ENCODE measurements around the gene HLF. TPM values are rescaled to one million over a fixed set of nuclear protein-coding genes. Genes with fewer than 3 reads are reported as not detected.

Gene HLF
- total and polyA plus RNA-seq, 2 experiments from 2014 or later = 0.28 TPM; not detected in 1

GRCh38 chr17:55284001-55284884 lies 19.5 kb downstream of the HLF start:
- Mint-ChIP-seq H3K4me3 (no peak overlapping the region), H3K4me1 (no peaks in the 10 kb centered on the region), H3K27ac (no peak overlapping the region), H3K9me3 (no peaks in the 10 kb centered on the region), H3K27me3 (ENCODE audit: insufficient read depth, low read depth, poor library complexity) (peaks cover 2% of the 10 kb centered on the region), H3K36me3 (ENCODE audit: low read depth) (no peaks in the 10 kb centered on the region)
- Histone ChIP-seq H3K36me3 (ENCODE audit: insufficient read depth) (no peaks in the 10 kb centered on the region), H3K9me2 (ENCODE audit: insufficient read depth) (no peaks in the 10 kb centered on the region; the same call in 1 of the 2 replicates), H4K20me1 (replicated peaks; ENCODE audit: insufficient read depth) (no peaks in the 10 kb centered on the region), H3K4me1 (ENCODE audit: insufficient read depth) (no peaks in the 10 kb centered on the region), H2AFZ (0 out of 2 replicates have a peak overlapping the region, but pooled peaks have one; percentile 14), H3K27me3 (ENCODE audit: insufficient read depth) (no peaks in the 10 kb centered on the region), H3K79me2 (replicated peaks; ENCODE audit: insufficient read depth) (no peaks in the 10 kb centered on the region), H3K27ac (ENCODE audit: low read depth) (no peak overlapping the region), H3K4me2 (no peak overlapping the region), H3K4me3 (no peak overlapping the region), H3F3A (replicated peaks; ENCODE audit: low read depth) (no peaks in the 10 kb centered on the region)
- TF ChIP-seq EZH2 (IDR thresholded peaks at IDR 0.05; ENCODE audit: low read depth, unreplicated experiment) (no peak), ZNF331 (CRISPR knock-in tag; IDR thresholded peaks at IDR 0.05; ENCODE audit: low read depth) (no peak), CTCF (conservative IDR thresholded peaks at IDR 0.05; ENCODE audit: low read depth in 2 of 2) (no peak), STAT1 (IDR thresholded peaks at IDR 0.05; ENCODE audit: unreplicated experiment) (no peak), POLR2AphosphoS5 (IDR thresholded peaks at IDR 0.05; ENCODE audit: low read depth) (no peak), REST (IDR thresholded peaks at IDR 0.05; ENCODE audit: unreplicated experiment) (no peak), CREB1 (CRISPR knock-in tag; IDR thresholded peaks at IDR 0.05; ENCODE audit: low read depth) (no peak), ETS1 (IDR thresholded peaks at IDR 0.05) (no peak), NANOG (IDR thresholded peaks at IDR 0.05; ENCODE audit: borderline replicate concordance) (no peak), EZH2phosphoT487 (IDR thresholded peaks at IDR 0.05; ENCODE audit: unreplicated experiment) (no peak), JUNB (IDR thresholded peaks at IDR 0.05; ENCODE audit: unreplicated experiment) (no peak)
- DNase-seq (ENCODE audit: low spot score) (no peak), ATAC-seq (no peak)

Data from GM23338 (cell line).